Breast epithelium (tissue), 4 donors: ENCODE measurements around the gene AKR1C1. TPM values are rescaled to one million over a fixed set of nuclear protein-coding genes. Genes with fewer than 3 reads are reported as not detected.
"Not testable (repeated sequence)": the region's sequence is repeated elsewhere in the genome, so short reads cannot be mapped to it uniquely, and the experiment has no call there.

ENCODE experiments used
- DNase-seq, 2 donors: peaks; one replicate each; pipeline ENCODE4 v3.0.0-alpha.2; 2019; ENCODE audit warnings: low spot score in 2 of 2
- H3K27ac ChIP-seq, 2 donors: fragments of 200-600 bp; sonication (generic) in 1 of 2; one replicate each; pipeline ENCODE4 v1.5.1; 2016 to 2019; ENCODE audit warnings: mild to moderate bottlenecking in 1 of 2
- H3K27me3 ChIP-seq, 2 donors: fragments of 200-600 bp; sonication (generic) in 1 of 2; one replicate each; pipeline versions ENCODE4 v1.5.1 to v1.6.0; 2017 to 2019; ENCODE audit warnings: control low read depth in 1 of 2, mild to moderate bottlenecking in 1 of 2
- H3K36me3 ChIP-seq: fragments of 200-600 bp; one replicate; pipeline ENCODE4 v1.5.1; 2019
- H3K4me1 ChIP-seq, 2 donors: fragments of 200-600 bp; sonication (generic); one replicate each; pipeline ENCODE4 v1.5.1; 2016 to 2019; ENCODE audit warnings: control low read depth in 1 of 2
- H3K4me3 ChIP-seq, 3 donors: fragments of 200-600 bp; sonication (generic); 1 replicate in 2 of 3; 2 replicates in 1 of 3; pipeline ENCODE4 v1.5.1; 2016 to 2019; ENCODE audit warnings: mild to moderate bottlenecking in 3 of 3, moderate library complexity in 2 of 3
- H3K9me3 ChIP-seq, 2 donors: fragments of 200-600 bp; sonication (generic) in 1 of 2; one replicate each; pipeline ENCODE4 v1.5.1; 2016 to 2019; ENCODE audit warnings: control low read depth in 1 of 2
- POLR2A ChIP-seq: fragments of 450-650 bp; IDR thresholded peaks from one replicate; pipeline ENCODE4 v1.6.1; 2016; ENCODE audit warnings: antibody characterized with exemption, mild to moderate bottlenecking, moderate library complexity
- POLR2AphosphoS5 ChIP-seq, 3 donors: sonication (generic); formaldehyde crosslinking; IDR thresholded peaks; one replicate each; pipeline ENCODE4 v1.6.1; 2017; ENCODE audit warnings: antibody characterized with exemption in 3 of 3
- intact Hi-C: fragments of 100-400 bp; cut with DNase I; formaldehyde crosslinking; loops from one replicate; pipeline ENCODE4 v1.15.1; 2023; ENCODE audit warnings: low total_unique reads
- total RNA-seq, 3 donors: library from RNA; depleted of rRNA; stranded (reverse); fragments of >200 nt; gene quantifications; one replicate each; pipeline ENCODE4 v1.1.0, GENCODE V29; 2016
- TF ChIP-seq, protein P1 (sequence below), 3 donors: fragments of 450-650 bp; IDR thresholded peaks; one replicate each; pipeline ENCODE4 v1.5.1; 2016 to 2017; ENCODE audit warnings: antibody characterized with exemption in 3 of 3, mild to moderate bottlenecking in 3 of 3, moderate library complexity in 3 of 3

AKR1C1 gene
- total RNA-seq, 3 donors from 2014 or later: 24.1 to 214 (median 31.5) TPM

DNA sequence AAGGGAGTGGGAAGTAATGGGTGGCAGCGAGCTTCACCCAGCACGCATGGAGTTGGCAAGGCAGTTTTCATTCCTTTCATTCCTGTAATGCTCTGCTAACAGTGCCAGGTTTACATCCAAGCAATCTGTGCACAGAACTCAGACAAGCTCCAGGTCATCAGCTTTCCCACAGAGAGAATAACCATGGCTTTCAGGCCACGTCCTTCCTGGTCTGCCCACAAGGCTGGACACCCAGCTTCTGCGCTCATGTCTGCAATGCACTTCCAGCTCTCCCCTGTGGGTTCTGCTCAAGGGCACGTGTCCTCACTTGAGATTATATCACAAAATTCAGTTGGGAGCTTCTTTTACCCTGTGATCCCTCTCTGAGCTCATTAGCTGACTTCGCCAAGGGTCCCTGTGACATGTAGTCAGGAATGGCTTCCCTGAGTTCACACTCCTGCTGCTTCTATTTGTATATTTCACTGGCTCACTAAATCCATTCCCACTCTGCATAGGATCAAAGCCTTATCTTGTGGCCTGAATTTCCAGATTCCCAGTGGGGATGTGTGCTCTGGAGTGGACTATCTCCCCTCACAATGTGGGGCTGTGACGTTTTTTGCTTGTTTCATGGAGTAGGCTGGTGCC is 21.9 kb downstream of the AKR1C1 start:
- Histone ChIP-seq H3K36me3 (no peaks in the 10 kb centered on the region), H3K9me3 (no peaks in the 10 kb centered on the region), H3K4me3 (no peak overlapping the region), H3K27me3 (no peaks in the 10 kb centered on the region), H3K27ac (no peak overlapping the region), H3K4me1 (no peaks in the 10 kb centered on the region)
- intact Hi-C loops: no loop called here
- no peak for DNase-seq
- no peak for TF ChIP-seq POLR2AphosphoS5 (IDR thresholded peaks at IDR 0.05)
- TF ChIP-seq, protein P1, sequence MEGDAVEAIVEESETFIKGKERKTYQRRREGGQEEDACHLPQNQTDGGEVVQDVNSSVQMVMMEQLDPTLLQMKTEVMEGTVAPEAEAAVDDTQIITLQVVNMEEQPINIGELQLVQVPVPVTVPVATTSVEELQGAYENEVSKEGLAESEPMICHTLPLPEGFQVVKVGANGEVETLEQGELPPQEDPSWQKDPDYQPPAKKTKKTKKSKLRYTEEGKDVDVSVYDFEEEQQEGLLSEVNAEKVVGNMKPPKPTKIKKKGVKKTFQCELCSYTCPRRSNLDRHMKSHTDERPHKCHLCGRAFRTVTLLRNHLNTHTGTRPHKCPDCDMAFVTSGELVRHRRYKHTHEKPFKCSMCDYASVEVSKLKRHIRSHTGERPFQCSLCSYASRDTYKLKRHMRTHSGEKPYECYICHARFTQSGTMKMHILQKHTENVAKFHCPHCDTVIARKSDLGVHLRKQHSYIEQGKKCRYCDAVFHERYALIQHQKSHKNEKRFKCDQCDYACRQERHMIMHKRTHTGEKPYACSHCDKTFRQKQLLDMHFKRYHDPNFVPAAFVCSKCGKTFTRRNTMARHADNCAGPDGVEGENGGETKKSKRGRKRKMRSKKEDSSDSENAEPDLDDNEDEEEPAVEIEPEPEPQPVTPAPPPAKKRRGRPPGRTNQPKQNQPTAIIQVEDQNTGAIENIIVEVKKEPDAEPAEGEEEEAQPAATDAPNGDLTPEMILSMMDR (IDR thresholded peaks at IDR 0.05): no peak
- no peak for TF ChIP-seq POLR2A

DNA sequence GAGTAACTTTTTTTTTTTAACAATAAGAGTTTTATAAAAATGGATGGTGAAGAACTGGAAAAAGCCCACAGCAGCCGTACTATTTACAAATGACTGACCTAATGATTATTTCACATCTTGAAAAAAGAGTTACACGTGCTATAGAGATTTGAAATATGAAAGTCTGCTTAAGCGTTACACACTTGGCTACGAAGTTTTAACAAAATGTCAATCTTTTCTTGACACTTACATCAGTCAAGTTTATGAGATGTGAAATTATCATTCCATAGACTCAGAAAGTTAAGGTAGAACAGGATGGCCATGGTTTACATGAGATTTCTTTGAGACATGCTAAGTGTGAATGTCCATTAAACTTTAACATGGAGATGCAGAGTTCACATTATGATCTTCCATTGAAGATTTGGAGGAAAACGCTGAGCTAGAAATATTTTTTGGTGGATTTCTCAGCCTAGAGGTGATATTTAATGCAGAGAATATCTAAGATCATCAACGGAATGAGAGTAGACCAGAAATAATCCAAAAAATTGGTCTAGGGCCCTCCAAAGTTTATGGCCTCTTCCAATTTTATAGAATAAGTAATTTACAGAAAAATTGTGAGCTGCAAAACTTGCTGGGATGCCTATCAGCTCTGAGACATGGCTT is 24.9 kb downstream of the AKR1C1 start:
- H3K9me3 ChIP-seq, intact Hi-C loops, H3K36me3 ChIP-seq, H3K27ac ChIP-seq, H3K27me3 ChIP-seq, H3K4me1 ChIP-seq, DNase-seq, H3K4me3 ChIP-seq: not testable (repeated sequence)

DNA sequence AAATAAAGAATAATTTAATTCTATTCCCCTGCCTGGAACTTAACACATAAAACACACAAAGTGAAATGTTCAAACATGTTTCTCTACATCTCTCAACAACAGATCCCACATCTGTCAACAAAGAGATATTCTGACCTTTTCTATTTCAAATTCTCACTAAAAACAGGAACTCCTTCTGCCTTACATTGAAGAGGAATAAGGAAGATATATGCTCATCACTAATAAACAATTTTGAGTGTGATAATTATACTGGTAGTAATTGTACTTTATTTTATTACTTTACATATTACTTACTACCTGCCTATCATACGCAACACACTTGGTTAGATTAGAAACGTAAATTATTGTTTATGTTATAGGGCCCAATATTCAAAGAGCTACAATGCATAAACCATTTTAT is 27.0 kb downstream of the AKR1C1 start:
- intact Hi-C loops: no loop called here
- no peaks in the 10 kb centered on the region for H3K36me3 ChIP-seq
- no peak overlapping the region for H3K4me3 ChIP-seq
- no peak for DNase-seq
- no peaks in the 10 kb centered on the region for H3K27me3 ChIP-seq
- no peaks in the 10 kb centered on the region for H3K4me1 ChIP-seq
- TF ChIP-seq POLR2A (no peak), POLR2AphosphoS5 (IDR thresholded peaks at IDR 0.05) (no peak)
- TF ChIP-seq, protein P1 (IDR thresholded peaks at IDR 0.05): no peak
- no peaks in the 10 kb centered on the region for H3K9me3 ChIP-seq
- no peak overlapping the region for H3K27ac ChIP-seq

DNA sequence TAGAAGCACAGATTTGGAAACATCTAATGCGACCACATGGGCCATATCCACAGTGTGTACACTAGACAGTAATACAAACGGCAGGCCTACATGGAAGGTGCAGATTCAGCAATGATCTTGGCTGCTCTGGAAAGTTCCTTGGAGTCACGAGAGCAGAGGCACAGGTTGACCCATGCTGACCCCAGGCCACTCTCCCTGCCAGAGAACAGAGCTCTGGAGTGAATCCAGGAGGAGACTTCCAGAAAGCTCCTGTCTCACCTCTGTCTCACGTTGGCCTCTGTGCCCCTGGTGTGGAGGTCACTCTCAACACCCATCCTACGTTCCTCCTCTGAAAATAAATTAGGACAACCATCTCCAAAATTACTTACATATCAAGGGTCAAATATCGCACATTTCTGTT is 28.2 kb downstream of the AKR1C1 start:
- H3K4me1 ChIP-seq, intact Hi-C loops: not testable (repeated sequence)

DNA sequence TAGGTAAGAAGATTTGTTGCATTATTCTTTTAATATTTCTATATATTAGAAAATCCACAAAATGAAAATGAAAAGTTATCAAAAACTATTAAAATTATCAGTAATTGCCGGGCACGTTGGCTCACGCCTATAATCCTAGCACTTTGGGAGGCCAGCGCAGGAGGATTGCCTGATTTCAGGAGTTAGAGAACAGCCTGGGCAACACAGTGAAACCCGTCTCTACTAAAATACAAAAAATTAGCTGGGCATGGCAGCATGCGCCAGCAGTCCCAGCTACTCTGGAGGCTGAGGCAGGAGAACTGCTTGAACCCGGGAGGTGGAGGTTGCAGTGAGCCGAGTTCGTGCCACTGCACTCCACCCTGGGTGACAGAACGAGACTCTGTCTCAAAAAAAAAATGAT is 29.3 kb downstream of the AKR1C1 start:
- DNase-seq, H3K4me3 ChIP-seq, intact Hi-C loops, H3K27ac ChIP-seq, H3K27me3 ChIP-seq, H3K4me1 ChIP-seq, H3K36me3 ChIP-seq, H3K9me3 ChIP-seq: not testable (repeated sequence)

More for the DNA sequence above, 28.2 kb downstream of the AKR1C1 start:
- H3K27me3 ChIP-seq, DNase-seq, H3K4me3 ChIP-seq, H3K9me3 ChIP-seq, H3K27ac ChIP-seq, H3K36me3 ChIP-seq: not testable (repeated sequence)

DNA sequence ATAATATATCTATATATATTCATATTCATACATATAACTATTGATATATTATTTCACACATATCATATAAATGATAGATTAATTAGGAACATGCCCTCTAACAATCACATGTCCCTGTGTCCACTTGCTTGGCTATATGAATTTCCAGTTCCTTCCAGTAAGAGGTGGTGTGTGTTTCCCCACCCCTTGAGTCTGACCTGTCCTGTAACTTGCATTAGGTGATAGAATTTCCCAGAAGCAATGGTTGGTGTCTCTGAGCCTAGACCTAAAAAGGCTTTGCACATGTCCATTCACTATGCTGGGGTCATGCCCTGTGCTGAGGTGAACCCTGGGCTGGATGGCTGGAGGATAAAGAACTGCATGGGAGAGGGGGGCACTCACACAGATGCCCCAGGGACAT is 31.0 kb downstream of the AKR1C1 start:
- H3K27ac ChIP-seq, intact Hi-C loops, DNase-seq, H3K4me1 ChIP-seq, H3K9me3 ChIP-seq, H3K27me3 ChIP-seq, H3K36me3 ChIP-seq, H3K4me3 ChIP-seq: not testable (repeated sequence)

DNA sequence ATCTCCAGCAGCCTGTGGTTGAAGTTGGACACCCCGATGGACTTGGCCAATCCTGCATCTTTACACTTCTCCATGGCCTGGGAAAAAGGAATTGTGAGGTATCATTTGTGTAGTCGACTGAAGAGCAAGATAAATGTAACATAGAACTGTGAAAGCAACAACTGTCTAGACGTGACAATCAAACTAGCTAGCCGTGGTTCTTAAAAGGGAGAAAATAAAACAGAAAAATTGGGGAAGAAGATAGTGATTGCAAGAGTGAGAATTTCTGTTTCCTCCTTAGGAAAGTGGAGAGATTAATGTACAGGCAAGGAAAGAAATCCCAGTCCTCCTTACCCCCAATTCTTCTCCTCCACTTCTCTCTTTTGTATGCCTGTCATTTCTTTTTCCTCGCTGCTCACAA is 35.5 kb downstream of the AKR1C1 start:
- no peaks in the 10 kb centered on the region for H3K4me1 ChIP-seq
- TF ChIP-seq POLR2AphosphoS5 (IDR thresholded peaks at IDR 0.05): no peak
- TF ChIP-seq, protein P1 (IDR thresholded peaks at IDR 0.05): no peak
- intact Hi-C loops: no loop called here

More for the DNA sequence above, 35.5 kb downstream of the AKR1C1 start:
- Histone ChIP-seq H3K4me3 (no peak overlapping the region), H3K27ac (no peak overlapping the region), H3K9me3 (no peaks in the 10 kb centered on the region), H3K27me3 (no peaks in the 10 kb centered on the region), H3K36me3 (no peaks in the 10 kb centered on the region)
- DNase-seq: no peak
